ENCODE measurements around the gene MTRFR.
A peak's percentile ranks its signal among the peaks of the same experiment; 100 is the strongest.

MTRFR gene

GRCh38 chr12:123273166-123273565 lies 39.9 kb downstream of the MTRFR start:
- no peak for DNase-seq
- Mint-ChIP-seq H3K27ac (no peak overlapping the region), H3K36me3 (ENCODE audit: low read depth) (peaks cover 6% of the 10 kb centered on the region), H3K4me1 (ENCODE audit: low read depth) (peaks cover 24% of the 10 kb centered on the region), H3K4me3 (peak overlapping the region; percentile 77), H3K27me3 (no peaks in the 10 kb centered on the region), H3K9me3 (no peaks in the 10 kb centered on the region)

- Mint-ChIP-seq H3K27ac (peak overlapping the region; percentile 39), H3K4me3 (no peak overlapping the region)
These were observed 44.9 kb downstream of the MTRFR start for GRCh38 chr12:123278101-123278627.

DNA sequence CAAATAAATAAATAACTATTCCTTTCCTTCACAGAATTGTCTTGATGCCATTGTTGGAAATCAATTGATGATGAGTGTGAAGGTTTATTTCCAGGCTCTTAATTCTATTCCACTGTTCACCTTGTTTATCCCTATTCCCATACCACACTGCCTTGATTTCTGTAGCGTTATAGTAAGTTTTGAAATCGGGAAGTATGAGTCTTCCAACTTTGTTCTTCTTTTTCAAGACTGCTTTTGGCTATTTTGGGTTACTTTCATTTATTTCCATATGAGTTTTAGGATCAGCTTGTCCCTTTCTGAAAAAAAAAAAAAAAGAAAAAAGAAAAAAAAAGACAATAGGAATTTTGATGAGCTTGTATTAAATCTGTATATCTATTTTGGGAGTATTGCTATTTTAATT lies 47.7 kb downstream of the MTRFR start:
- Mint-ChIP-seq H3K4me1 (ENCODE audit: low read depth) (peaks cover 6% of the 10 kb centered on the region), H3K36me3 (ENCODE audit: low read depth) (no peaks in the 10 kb centered on the region), H3K4me3 (no peak overlapping the region), H3K27me3 (no peaks in the 10 kb centered on the region), H3K27ac (no peak overlapping the region), H3K9me3 (no peaks in the 10 kb centered on the region)
- no peak for DNase-seq

More at GRCh38 chr12:123278101-123278627, 44.9 kb downstream of the MTRFR start:
- peaks cover 6% of the 10 kb centered on the region for H3K4me1 Mint-ChIP-seq (ENCODE audit: low read depth)
- no peaks in the 10 kb centered on the region for H3K27me3 Mint-ChIP-seq
- no peaks in the 10 kb centered on the region for H3K36me3 Mint-ChIP-seq (ENCODE audit: low read depth)
- no peaks in the 10 kb centered on the region for H3K9me3 Mint-ChIP-seq
- no peak for DNase-seq

- DNase-seq: no peak
- no peaks in the 10 kb centered on the region for H3K27me3 Mint-ChIP-seq
- no peaks in the 10 kb centered on the region for H3K36me3 Mint-ChIP-seq (ENCODE audit: low read depth)
- peaks cover 6% of the 10 kb centered on the region for H3K4me1 Mint-ChIP-seq (ENCODE audit: low read depth)
- no peaks in the 10 kb centered on the region for H3K9me3 Mint-ChIP-seq
- no peak overlapping the region for H3K4me3 Mint-ChIP-seq
- H3K27ac Mint-ChIP-seq: no peak overlapping the region
These were observed 48.9 kb downstream of the MTRFR start for GRCh38 chr12:123282111-123282510.

GRCh38 chr12:123283461-123283860 lies 50.2 kb downstream of the MTRFR start:
- no peak for DNase-seq
- Mint-ChIP-seq H3K36me3 (ENCODE audit: low read depth) (peaks cover under 1% of the 10 kb centered on the region), H3K27ac (no peak overlapping the region), H3K4me1 (ENCODE audit: low read depth) (peaks cover under 1% of the 10 kb centered on the region), H3K4me3 (no peak overlapping the region), H3K27me3 (no peaks in the 10 kb centered on the region), H3K9me3 (no peaks in the 10 kb centered on the region)

GRCh38 chr12:123284669-123285068 lies 51.4 kb downstream of the MTRFR start:
- H3K4me1 Mint-ChIP-seq (ENCODE audit: low read depth): no peaks in the 10 kb centered on the region
- no peak overlapping the region for H3K27ac Mint-ChIP-seq
- H3K36me3 Mint-ChIP-seq (ENCODE audit: low read depth): peaks cover 12% of the 10 kb centered on the region
- H3K9me3 Mint-ChIP-seq: no peaks in the 10 kb centered on the region
- H3K4me3 Mint-ChIP-seq: no peak overlapping the region
- DNase-seq: no peak
- H3K27me3 Mint-ChIP-seq: no peaks in the 10 kb centered on the region

DNA sequence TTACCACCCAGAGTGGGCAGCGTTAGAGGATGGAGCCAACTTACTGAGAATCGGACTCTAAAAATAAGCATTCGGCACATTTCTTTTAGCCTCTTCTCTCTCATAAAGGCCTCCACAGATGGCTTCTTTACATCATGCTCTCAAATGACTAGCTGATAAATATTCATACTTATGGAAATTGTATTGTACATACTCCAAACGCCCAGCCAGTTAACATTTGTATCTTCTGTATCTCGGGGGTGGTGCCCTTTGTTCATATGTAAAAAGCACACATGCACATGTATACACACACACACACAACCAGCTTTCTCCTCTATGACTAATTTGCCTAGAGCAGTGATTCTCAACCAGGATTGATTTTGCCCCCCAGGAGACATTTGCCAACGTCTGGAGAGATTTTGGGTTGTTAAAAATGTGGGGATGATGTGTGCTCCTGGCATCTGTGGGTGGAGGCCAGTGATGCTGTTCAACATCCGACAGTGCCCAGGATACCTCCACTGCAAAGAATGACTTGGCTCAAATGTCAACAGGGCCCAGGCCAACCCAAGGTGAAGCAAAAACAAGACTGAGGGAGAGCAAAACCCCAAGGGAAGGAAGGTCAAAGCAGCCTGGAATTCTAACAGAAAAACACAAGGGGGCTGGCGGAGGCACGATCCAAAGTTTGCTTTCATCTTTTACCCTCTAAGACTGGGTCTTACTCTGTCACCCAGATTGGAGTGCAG lies 53.6 kb downstream of the MTRFR start:
- DNase-seq: no peak
- peaks cover 30% of the 10 kb centered on the region for H3K36me3 Mint-ChIP-seq (ENCODE audit: low read depth)
- H3K27me3 Mint-ChIP-seq: no peaks in the 10 kb centered on the region
- no peaks in the 10 kb centered on the region for H3K9me3 Mint-ChIP-seq
- H3K4me1 Mint-ChIP-seq (ENCODE audit: low read depth): no peaks in the 10 kb centered on the region
- no peak overlapping the region for H3K27ac Mint-ChIP-seq
- no peak overlapping the region for H3K4me3 Mint-ChIP-seq

GRCh38 chr12:123288751-123289346 lies 55.6 kb downstream of the MTRFR start:
- no peaks in the 10 kb centered on the region for H3K4me1 Mint-ChIP-seq (ENCODE audit: low read depth)
- no peak overlapping the region for H3K4me3 Mint-ChIP-seq
- H3K36me3 Mint-ChIP-seq (ENCODE audit: low read depth): peaks cover 44% of the 10 kb centered on the region
- no peak overlapping the region for H3K27ac Mint-ChIP-seq
- DNase-seq: no peak
- no peaks in the 10 kb centered on the region for H3K9me3 Mint-ChIP-seq
- no peaks in the 10 kb centered on the region for H3K27me3 Mint-ChIP-seq

GRCh38 chr12:123289911-123290310 lies 56.7 kb downstream of the MTRFR start:
- no peak overlapping the region for H3K4me3 Mint-ChIP-seq

DNA sequence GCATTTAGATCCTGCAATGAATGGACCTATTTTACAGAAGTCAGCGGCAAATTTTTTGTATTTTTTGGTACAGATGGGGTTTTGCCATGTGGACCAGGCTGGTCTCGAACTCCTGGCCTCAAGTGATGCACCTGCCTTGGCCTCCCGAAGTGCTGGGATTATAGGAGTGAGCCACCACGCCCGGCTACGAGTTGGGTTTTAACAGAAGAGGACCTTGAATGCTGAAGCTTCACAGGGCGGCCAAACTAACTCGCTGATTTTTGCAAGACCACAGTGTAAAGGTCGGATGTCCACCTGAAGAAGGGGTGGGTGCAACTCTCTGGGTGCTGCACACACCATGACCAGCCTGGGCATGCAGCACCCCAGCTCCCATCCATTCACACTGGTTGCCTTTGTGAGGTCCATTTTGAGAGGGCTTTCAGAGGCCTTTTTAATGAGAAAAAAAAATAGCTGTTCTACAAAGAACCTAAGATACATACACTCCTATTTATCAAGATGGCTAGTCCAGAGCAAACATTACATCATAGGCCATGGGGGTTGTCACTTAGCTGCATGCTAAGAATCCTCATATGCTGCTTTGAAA lies 60.0 kb downstream of the MTRFR start:
- Mint-ChIP-seq H3K36me3 (ENCODE audit: low read depth) (peaks cover 87% of the 10 kb centered on the region), H3K4me3 (no peak overlapping the region), H3K4me1 (ENCODE audit: low read depth) (no peaks in the 10 kb centered on the region), H3K9me3 (no peaks in the 10 kb centered on the region), H3K27ac (no peak overlapping the region), H3K27me3 (no peaks in the 10 kb centered on the region)
- DNase-seq: no peak

More at GRCh38 chr12:123289911-123290310, 56.7 kb downstream of the MTRFR start:
- DNase-seq: no peak
- Mint-ChIP-seq H3K27ac (peak overlapping the region; percentile 47), H3K9me3 (no peaks in the 10 kb centered on the region), H3K27me3 (no peaks in the 10 kb centered on the region), H3K4me1 (ENCODE audit: low read depth) (no peaks in the 10 kb centered on the region), H3K36me3 (ENCODE audit: low read depth) (peaks cover 55% of the 10 kb centered on the region)

- Mint-ChIP-seq H3K27ac (peak overlapping the region; percentile 42), H3K9me3 (no peaks in the 10 kb centered on the region), H3K4me3 (no peak overlapping the region), H3K27me3 (no peaks in the 10 kb centered on the region), H3K4me1 (ENCODE audit: low read depth) (no peaks in the 10 kb centered on the region), H3K36me3 (ENCODE audit: low read depth) (peaks cover 91% of the 10 kb centered on the region)
- DNase-seq: no peak
These were observed 71.9 kb downstream of the MTRFR start for GRCh38 chr12:123305136-123305535.

DNA sequence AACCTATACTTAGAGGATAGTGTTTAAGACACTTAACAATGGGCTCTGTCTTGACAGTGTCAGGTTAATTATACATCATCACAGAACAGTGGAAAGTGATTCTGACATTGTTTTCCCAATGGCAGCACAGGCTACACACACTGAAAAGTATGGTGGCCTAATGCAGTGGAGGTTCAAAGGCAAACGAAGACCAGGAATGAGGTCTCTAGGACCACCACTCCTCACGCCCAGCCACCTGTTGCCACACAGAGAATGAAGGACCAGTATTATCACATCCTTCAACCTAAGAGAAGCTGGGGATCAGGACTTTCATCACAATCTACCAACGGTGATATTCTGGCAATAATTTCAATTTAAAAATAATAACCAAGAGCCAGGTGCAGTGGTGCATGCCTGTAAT lies 73.0 kb downstream of the MTRFR start:
- H3K4me1 Mint-ChIP-seq (ENCODE audit: low read depth): no peaks in the 10 kb centered on the region
- H3K4me3 Mint-ChIP-seq: no peak overlapping the region
- no peak overlapping the region for H3K27ac Mint-ChIP-seq
- DNase-seq: no peak
- peaks cover 94% of the 10 kb centered on the region for H3K36me3 Mint-ChIP-seq (ENCODE audit: low read depth)
- no peaks in the 10 kb centered on the region for H3K9me3 Mint-ChIP-seq
- no peaks in the 10 kb centered on the region for H3K27me3 Mint-ChIP-seq

All from activated T-cell treated with anti-CD3 and anti-CD28 coated beads, Interleukin-2, amount 50 U/mL, for 24 hours (primary cell).